Measurements from ENCODE around the gene TPR. TPM values are rescaled to one million over a fixed set of nuclear protein-coding genes. Genes with fewer than 3 reads are reported as not detected.

Gene TPR
- polyA plus RNA-seq, 1 donor (not counting 4 experiments of a cell fraction or from before 2014, with no cell fraction given), result 46.8 TPM

GRCh38 chr1:186292875-186293274 is 82.2 kb downstream of the TPR start:
- H3K79me2 ChIP-seq (ENCODE audit: control insufficient read depth, insufficient read depth, low read length), result no peaks in the 10 kb centered on the region
- H3K9me3 ChIP-seq (ENCODE audit: control insufficient read depth, low read depth, low read length), result no peaks in the 10 kb centered on the region
- H3K36me3 ChIP-seq (ENCODE audit: control insufficient read depth in 2 of 2, extremely low read depth in 1 of 2, insufficient read depth in 2 of 2, low read length in 2 of 2), result no peaks in the 10 kb centered on the region
- no peak for FAIRE-seq
- no peak overlapping the region for H2AFZ ChIP-seq (ENCODE audit: control insufficient read depth, low read length)
- no peak overlapping the region for H3K4me3 ChIP-seq (ENCODE audit: control insufficient read depth in 2 of 3, extremely low read depth in 1 of 3, insufficient read depth in 2 of 3, low read depth in 1 of 3, low read length in 3 of 3)
- H4K20me1 ChIP-seq (ENCODE audit: control insufficient read depth, extremely low read depth, insufficient read depth, low read length), result no peaks in the 10 kb centered on the region
- no peaks in the 10 kb centered on the region for H3K4me1 ChIP-seq (ENCODE audit: control insufficient read depth, extremely low read depth, insufficient read depth, low read length)
- TF ChIP-seq CTCF (optimal IDR thresholded peaks at IDR 0.05 in 1 of 3, IDR thresholded peaks at IDR 0.05 in 1 of 3, conservative IDR thresholded peaks at IDR 0.05 in 1 of 3; ENCODE audit: extremely low read depth in 1 of 3, insufficient read depth in 2 of 3, low read length in 3 of 3) (no peak), EZH2 (IDR thresholded peaks at IDR 0.05; ENCODE audit: low read length) (no peak)
- no peak overlapping the region for H3K9ac ChIP-seq (ENCODE audit: control insufficient read depth, extremely low read depth, insufficient read depth, low read length)
- dilution Hi-C loops (cut with MboI; ENCODE audit: extremely low pct_ligation_motif_present, low sequenced_read_pairs), result no loop called here
- no peaks in the 10 kb centered on the region for H3K9me1 ChIP-seq (ENCODE audit: control insufficient read depth, extremely low read depth, insufficient read depth, low read length)
- H3K4me2 ChIP-seq (ENCODE audit: control insufficient read depth, extremely low read depth, insufficient read depth, low read depth, low read length), result no peak overlapping the region
- DNase-seq (ENCODE audit: low read depth, low spot score), result no peak
- H3K27ac ChIP-seq (ENCODE audit: control insufficient read depth, insufficient read depth, low read length), result no peak overlapping the region
- no peaks in the 10 kb centered on the region for H3K27me3 ChIP-seq (ENCODE audit: control insufficient read depth, extremely low read depth, insufficient read depth, low read length)

- Histone ChIP-seq H4K20me1 (ENCODE audit: control insufficient read depth, extremely low read depth, insufficient read depth, low read length) (no peaks in the 10 kb centered on the region), H3K36me3 (ENCODE audit: control insufficient read depth in 2 of 2, extremely low read depth in 1 of 2, insufficient read depth in 2 of 2, low read length in 2 of 2) (no peaks in the 10 kb centered on the region), H3K4me1 (ENCODE audit: control insufficient read depth, extremely low read depth, insufficient read depth, low read length) (no peaks in the 10 kb centered on the region), H3K79me2 (ENCODE audit: control insufficient read depth, insufficient read depth, low read length) (no peaks in the 10 kb centered on the region), H3K9me3 (ENCODE audit: control insufficient read depth, low read depth, low read length) (no peaks in the 10 kb centered on the region), H3K4me3 (ENCODE audit: control insufficient read depth in 2 of 3, extremely low read depth in 1 of 3, insufficient read depth in 2 of 3, low read depth in 1 of 3, low read length in 3 of 3) (no peak overlapping the region), H3K27ac (ENCODE audit: control insufficient read depth, insufficient read depth, low read length) (no peak overlapping the region), H2AFZ (ENCODE audit: control insufficient read depth, low read length) (no peak overlapping the region), H3K27me3 (ENCODE audit: control insufficient read depth, extremely low read depth, insufficient read depth, low read length) (no peaks in the 10 kb centered on the region), H3K4me2 (ENCODE audit: control insufficient read depth, extremely low read depth, insufficient read depth, low read depth, low read length) (no peak overlapping the region), H3K9ac (ENCODE audit: control insufficient read depth, extremely low read depth, insufficient read depth, low read length) (no peak overlapping the region), H3K9me1 (ENCODE audit: control insufficient read depth, extremely low read depth, insufficient read depth, low read length) (no peaks in the 10 kb centered on the region)
- TF ChIP-seq CTCF (optimal IDR thresholded peaks at IDR 0.05 in 1 of 3, IDR thresholded peaks at IDR 0.05 in 1 of 3, conservative IDR thresholded peaks at IDR 0.05 in 1 of 3; ENCODE audit: extremely low read depth in 1 of 3, insufficient read depth in 2 of 3, low read length in 3 of 3) (no peak), EZH2 (IDR thresholded peaks at IDR 0.05; ENCODE audit: low read length) (no peak)
- dilution Hi-C loops (cut with MboI; ENCODE audit: extremely low pct_ligation_motif_present, low sequenced_read_pairs), result no loop called here
- no peak for FAIRE-seq
- no peak for DNase-seq (ENCODE audit: low read depth, low spot score)
Measured at GRCh38 chr1:186291271-186291670, 83.8 kb downstream of the TPR start.

Data from keratinocyte (primary cell).